Stomach (tissue), 4 donors: ENCODE measurements around the gene ACTN1.

ENCODE experiments used
- CTCF ChIP-seq, 7 experiments: fragments of 450-650 bp in 4 of 7; fragments of 200-600 bp in 3 of 7; sonication (generic) in 3 of 7; IDR thresholded peaks; one replicate each; pipeline ENCODE4 v1.5.1; 2016 to 2019; ENCODE audit warnings: antibody characterized with exemption in 7 of 7, control low read depth in 2 of 7, mild to moderate bottlenecking in 1 of 7
- EP300 ChIP-seq: sonication (generic); formaldehyde crosslinking; IDR thresholded peaks from one replicate; pipeline ENCODE4 v1.6.1; 2017; ENCODE audit warnings: antibody characterized with exemption

DNA sequence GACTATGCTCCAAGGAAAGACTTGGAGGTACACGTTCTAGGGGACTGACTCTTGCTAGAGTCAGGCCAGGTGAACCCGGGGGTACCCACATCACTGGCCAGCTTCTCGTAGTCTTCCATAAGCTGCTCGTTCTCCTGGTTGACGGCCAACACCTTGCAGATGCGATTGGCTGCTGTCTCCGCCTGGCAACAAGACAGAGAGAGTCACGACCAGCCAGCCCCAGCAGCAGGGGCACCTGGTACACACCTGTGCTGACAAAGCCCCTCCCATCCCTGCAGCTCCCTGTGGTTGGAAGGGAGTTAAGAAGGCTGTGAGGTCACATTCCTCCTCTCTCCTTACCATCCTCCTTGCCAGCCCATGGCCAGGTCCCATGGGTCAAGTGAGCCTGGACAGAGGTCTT lies 85.5 kb downstream of the ACTN1 start:
- no peak for TF ChIP-seq EP300
- TF ChIP-seq CTCF (IDR thresholded peaks at IDR 0.05), result no peak
